Loucy (cell line): ENCODE data around the gene SPCS1.

Source experiments
- H2AFZ ChIP-seq: fragments of 200-600 bp; sonication (generic); 2 replicates; pipeline ENCODE4 v1.6.0; 2016; ENCODE audit warnings: antibody characterized with exemption, mild to moderate bottlenecking, low read length, moderate library complexity
- H3F3A ChIP-seq: fragments of 200-600 bp; 2 replicates; pipeline ENCODE4 v1.6.0; 2016; ENCODE audit warnings: antibody characterized with exemption, low read depth, mild to moderate bottlenecking
- H3K27me3 ChIP-seq: fragments of 200-600 bp; sonication (generic); 2 replicates; pipeline ENCODE4 v1.6.1; 2014; ENCODE audit warnings: low read length, mild to moderate bottlenecking; ENCODE audit not compliant: insufficient read depth, poor library complexity, severe bottlenecking
- H3K36me3 ChIP-seq: fragments of 200-600 bp; sonication (generic); 2 replicates; pipeline ENCODE4 v1.6.1; 2016; ENCODE audit warnings: low read length; ENCODE audit not compliant: insufficient read depth
- H3K4me1 ChIP-seq: fragments of 200-600 bp; sonication (generic); 2 replicates; pipeline ENCODE4 v1.5.1; 2014; ENCODE audit warnings: low read length, mild to moderate bottlenecking; ENCODE audit not compliant: insufficient read depth, poor library complexity, severe bottlenecking
- H3K4me2 ChIP-seq: fragments of 200-600 bp; sonication (generic); 2 replicates; pipeline ENCODE4 v1.6.0; 2014; ENCODE audit warnings: antibody characterized with exemption, low read length, low read depth, mild to moderate bottlenecking; ENCODE audit not compliant: poor library complexity, severe bottlenecking
- H3K4me3 ChIP-seq: fragments of 200-600 bp; sonication (generic); 2 replicates; pipeline ENCODE4 v1.5.1; 2014; ENCODE audit warnings: low read length, mild to moderate bottlenecking, mixed read lengths; ENCODE audit not compliant: poor library complexity, severe bottlenecking
- H3K79me2 ChIP-seq: fragments of 200-600 bp; sonication (generic); 2 replicates; pipeline ENCODE4 v1.6.1; 2014; ENCODE audit warnings: low read length; ENCODE audit not compliant: insufficient read depth
- H3K9ac ChIP-seq: fragments of 200-600 bp; sonication (generic); 2 replicates; pipeline ENCODE4 v1.6.0; 2014; ENCODE audit warnings: mild to moderate bottlenecking, low read depth, low read length, moderate library complexity; ENCODE audit not compliant: poor library complexity, severe bottlenecking
- H3K9me2 ChIP-seq: fragments of 200-600 bp; sonication (generic); replicated peaks from 2 replicates; pipeline ENCODE4 v1.6.1; 2016; ENCODE audit warnings: low read depth, low read length, mixed read lengths
- H3K9me3 ChIP-seq: fragments of 200-600 bp; sonication (generic); 2 replicates; pipeline ENCODE4 v1.6.1; 2014; ENCODE audit warnings: mild to moderate bottlenecking, antibody characterized with exemption, low read length, low read depth; ENCODE audit not compliant: insufficient read depth
- H4K20me1 ChIP-seq: fragments of 200-600 bp; sonication (generic); 2 replicates; pipeline ENCODE4 v1.6.0; 2014; ENCODE audit warnings: antibody characterized with exemption, low read length, mild to moderate bottlenecking; ENCODE audit not compliant: insufficient read depth, poor library complexity, severe bottlenecking
- CTCF ChIP-seq: fragments of 200-600 bp; sonication (generic); conservative IDR thresholded peaks from 2 replicates; pipeline ENCODE4 v1.5.1; 2014; ENCODE audit warnings: mild to moderate bottlenecking, antibody characterized with exemption, low read length
- EZH2phosphoT487 ChIP-seq: fragments of 200-600 bp; IDR thresholded peaks from 2 replicates; pipeline ENCODE4 v1.6.1; 2018; ENCODE audit warnings: antibody characterized with exemption, mild to moderate bottlenecking, moderate library complexity, borderline replicate concordance

The SPCS1 gene

GRCh38 chr3:52682016-52682415, 23.9 kb upstream of the SPCS1 start:
- Histone ChIP-seq H3K4me1 (peaks cover 57% of the 10 kb centered on the region), H3K4me2 (peak overlapping the region; percentile 90), H3K9ac (peak overlapping the region; percentile 36), H3K4me3 (peak overlapping the region; percentile 34), H2AFZ (no peak overlapping the region), H3F3A (0 out of 2 replicates have a peak, but pooled peaks cover 3% of the 10 kb centered on the region), H3K36me3 (peaks cover 21% of the 10 kb centered on the region; the same call in 1 of the 2 replicates), H3K27me3 (no peaks in the 10 kb centered on the region), H3K9me2 (no peaks in the 10 kb centered on the region), H4K20me1 (peaks cover 36% of the 10 kb centered on the region), H3K9me3 (no peaks in the 10 kb centered on the region), H3K79me2 (peaks cover 85% of the 10 kb centered on the region)
- TF ChIP-seq CTCF = peak; percentile 55
- TF ChIP-seq EZH2phosphoT487 = no peak

DNA sequence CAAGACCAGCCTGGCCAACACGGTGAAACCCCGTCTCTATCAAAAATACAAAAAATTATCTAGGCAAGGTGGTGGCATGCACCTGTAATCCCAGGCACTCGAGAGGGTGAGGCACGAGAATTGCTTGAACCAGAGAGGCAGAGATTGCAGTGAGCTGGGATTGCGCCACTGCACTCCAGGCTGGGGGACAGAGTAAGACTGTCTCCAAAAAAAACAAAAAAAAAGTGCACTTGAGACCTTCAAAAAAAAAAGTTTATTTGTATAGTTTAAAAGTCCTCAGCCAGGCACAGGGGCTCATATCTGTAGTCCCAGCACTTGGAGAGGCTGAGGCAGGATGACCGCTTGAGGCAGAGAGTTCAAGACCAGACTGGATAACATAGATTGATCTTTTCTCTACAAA, 22.3 kb upstream of the SPCS1 start:
- Histone ChIP-seq H3K27me3 (no peaks in the 10 kb centered on the region), H3K9me2 (no peaks in the 10 kb centered on the region), H3K4me3 (peak overlapping the region; percentile 95), H3K79me2 (peaks cover 93% of the 10 kb centered on the region), H4K20me1 (peaks cover 52% of the 10 kb centered on the region), H3F3A (0 out of 2 replicates have a peak, but pooled peaks cover 3% of the 10 kb centered on the region), H2AFZ (no peak overlapping the region), H3K9me3 (no peaks in the 10 kb centered on the region), H3K4me1 (peaks cover 73% of the 10 kb centered on the region), H3K4me2 (peak overlapping the region; percentile 90), H3K36me3 (peaks cover 23% of the 10 kb centered on the region), H3K9ac (peak overlapping the region; percentile 95)
- TF ChIP-seq EZH2phosphoT487 (no peak), CTCF (no peak)

DNA sequence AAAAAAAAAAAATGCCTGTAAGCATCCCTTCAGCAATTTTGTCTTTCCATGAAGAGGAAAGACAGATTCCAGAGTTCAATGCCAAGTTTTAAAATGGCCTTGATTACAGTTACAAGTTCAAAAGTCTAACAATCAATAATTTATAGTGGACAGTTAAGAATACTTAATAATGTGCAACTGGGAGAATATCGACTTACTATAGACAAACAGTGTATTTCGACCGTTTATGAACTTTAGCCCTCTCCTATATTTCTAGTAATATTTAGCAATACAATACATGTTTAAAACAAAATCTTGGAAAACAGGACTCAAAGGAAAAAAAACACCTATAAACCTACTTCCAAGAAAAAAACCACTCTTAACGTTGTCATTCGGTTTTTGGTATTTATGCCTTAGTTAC, 21.7 kb upstream of the SPCS1 start:
- peak overlapping the region; percentile 90 for H3K4me2 ChIP-seq
- peak overlapping the region; percentile 95 for H3K4me3 ChIP-seq
- no peak overlapping the region for H2AFZ ChIP-seq
- peaks cover 58% of the 10 kb centered on the region for H4K20me1 ChIP-seq
- no peaks in the 10 kb centered on the region for H3K27me3 ChIP-seq
- peaks cover 23% of the 10 kb centered on the region for H3K36me3 ChIP-seq
- H3F3A ChIP-seq = 0 out of 2 replicates have a peak, but pooled peaks cover 3% of the 10 kb centered on the region
- peaks cover 76% of the 10 kb centered on the region for H3K4me1 ChIP-seq
- no peaks in the 10 kb centered on the region for H3K9me2 ChIP-seq
- TF ChIP-seq EZH2phosphoT487 (no peak), CTCF (no peak)
- H3K9ac ChIP-seq = peak overlapping the region; percentile 95
- no peaks in the 10 kb centered on the region for H3K9me3 ChIP-seq
- H3K79me2 ChIP-seq = peaks cover 95% of the 10 kb centered on the region
